GM19023 (cell line): ENCODE results near the gene ATP10A.
"Not testable (repeated sequence)": the region's sequence is repeated elsewhere in the genome, so short reads cannot be mapped to it uniquely, and the experiment has no call there.

Experiments used
- ATAC-seq: cut with Tn5 transposase; IDR thresholded peaks from one replicate; pipeline ENCODE4 v1.9.1; 2021; ENCODE audit warnings: mild to moderate bottlenecking, moderate library complexity; ENCODE audit not compliant: unreplicated experiment

ATP10A gene

GRCh38 chr15:25884370-25884769, 21.2 kb upstream of the ATP10A start:
- no peak for ATAC-seq

GRCh38 chr15:25883463-25884259, 20.5 kb upstream of the ATP10A start:
- no peak for ATAC-seq

GRCh38 chr15:25882466-25882865, 19.3 kb upstream of the ATP10A start:
- ATAC-seq: no peak

GRCh38 chr15:25880877-25881276, 17.8 kb upstream of the ATP10A start:
- ATAC-seq: not testable (repeated sequence)

GRCh38 chr15:25880411-25880810, 17.3 kb upstream of the ATP10A start:
- ATAC-seq: no peak

GRCh38 chr15:25879438-25879837, 16.3 kb upstream of the ATP10A start:
- no peak for ATAC-seq

- no peak for ATAC-seq
These were observed 14.6 kb upstream of the ATP10A start for GRCh38 chr15:25877681-25878080.

- ATAC-seq: no peak
These were observed 13.4 kb upstream of the ATP10A start for GRCh38 chr15:25876231-25877140.

- ATAC-seq: no peak
These were observed 12.4 kb upstream of the ATP10A start for GRCh38 chr15:25875566-25875965.

- ATAC-seq: no peak
These were observed 11.3 kb upstream of the ATP10A start for GRCh38 chr15:25874379-25874778.

GRCh38 chr15:25871403-25871802, 8.3 kb upstream of the ATP10A start:
- ATAC-seq: no peak

- ATAC-seq: no peak
These were observed 7.8 kb upstream of the ATP10A start for GRCh38 chr15:25870938-25871337.

- ATAC-seq: no peak
These were observed 6.6 kb upstream of the ATP10A start for GRCh38 chr15:25869701-25870100.

GRCh38 chr15:25866874-25867273, 3.7 kb upstream of the ATP10A start:
- no peak for ATAC-seq

- ATAC-seq: no peak
These were observed 3.1 kb upstream of the ATP10A start for GRCh38 chr15:25866251-25866650.

- ATAC-seq: no peak
These were observed 1.8 kb upstream of the ATP10A start for GRCh38 chr15:25864966-25865365.

GRCh38 chr15:25863968-25864580, 947 bp upstream of the ATP10A start:
- no peak for ATAC-seq

- ATAC-seq: no peak
These were observed 536 bp downstream of the ATP10A start for GRCh38 chr15:25862472-25863110.

- no peak for ATAC-seq
These were observed 1.1 kb downstream of the ATP10A start for GRCh38 chr15:25862071-25862471.

GRCh38 chr15:25860885-25861866, 2.0 kb downstream of the ATP10A start:
- no peak for ATAC-seq
